Activated CD8-positive, alpha-beta T cell treated with anti-CD3 and anti-CD28 coated beads, Interleukin-2, amount 10 ng/mL, durations not matched to agents 7 days and 5 days (primary cell): ENCODE data around the gene MGST2. TPM values are rescaled to one million over a fixed set of nuclear protein-coding genes. Genes with fewer than 3 reads are reported as not detected.

ENCODE experiments used
- ATAC-seq: fragments of 150-1000 bp; cut with Tn5 transposase; one replicate; pipeline ENCODE4 v1.10.0; 2021; ENCODE audit warnings: moderate library complexity
- CTCF ChIA-PET: fragments of 350-600 bp; sonication (Branson Sonifier 250); formaldehyde crosslinking; loops from one replicate; lab custom pipeline; 2021; ENCODE audit warnings: antibody characterized with exemption; lab: Charles Lee
- POLR2A ChIA-PET: fragments of 350-600 bp; sonication (Branson Sonifier 250); formaldehyde crosslinking; loops from one replicate; lab custom pipeline; 2021; ENCODE audit warnings: antibody characterized with exemption; lab: Charles Lee
- DNase-seq: peaks from one replicate; pipeline ENCODE4 v3.0.0-alpha.2; 2020
- H3K27ac Mint-ChIP-seq: one replicate; pipeline ENCODE4 v1.8.0; 2021; ENCODE audit warnings: mild to moderate bottlenecking, mixed read lengths
- H3K27me3 Mint-ChIP-seq: one replicate; pipeline ENCODE4 v1.8.0; 2021; ENCODE audit warnings: low read depth, mixed read lengths
- H3K36me3 Mint-ChIP-seq: one replicate; pipeline ENCODE4 v1.8.0; 2021; ENCODE audit warnings: low read depth, mixed read lengths
- H3K4me1 Mint-ChIP-seq: one replicate; pipeline ENCODE4 v1.8.0; 2021; ENCODE audit warnings: low read depth, mixed read lengths
- H3K4me3 Mint-ChIP-seq: one replicate; pipeline ENCODE4 v1.8.0; 2021; ENCODE audit warnings: mild to moderate bottlenecking, mixed read lengths
- H3K9me3 Mint-ChIP-seq: one replicate; pipeline ENCODE4 v1.8.0; 2022; ENCODE audit warnings: mixed read lengths; ENCODE audit not compliant: insufficient read depth
- total RNA-seq, 2 experiments: library from RNA; stranded (reverse); gene quantifications; one replicate each; pipeline ENCODE4 v1.2.3, GENCODE V29; 2021

MGST2 gene
- total RNA-seq, 2 experiments from 2014 or later = 12.8 to 13.4 TPM

DNA sequence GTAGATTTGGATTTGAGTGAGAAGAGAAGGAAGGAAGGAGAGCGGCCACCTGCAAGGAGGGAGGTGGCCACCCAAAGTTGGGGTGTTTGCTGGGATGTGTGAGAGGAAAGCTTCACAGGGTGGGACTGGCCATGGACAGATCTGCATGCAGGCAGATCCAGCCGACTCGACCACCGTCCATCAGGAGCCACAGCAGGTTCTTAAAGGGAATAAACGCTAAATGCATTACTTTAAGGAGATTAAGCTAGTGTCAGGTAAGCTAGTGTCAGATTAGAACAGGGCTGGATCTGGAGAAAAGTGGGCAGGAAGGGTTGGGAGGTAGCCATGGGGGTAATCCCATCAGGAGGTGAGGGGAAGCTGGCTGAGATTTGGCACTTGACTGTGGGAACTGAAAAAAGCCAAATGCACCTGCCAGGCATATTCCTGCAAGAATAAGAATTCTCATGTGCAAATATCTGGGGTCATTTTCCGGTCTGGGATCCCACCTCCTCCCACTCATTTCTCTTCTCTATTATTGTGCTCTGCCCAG lies 79.6 kb downstream of the MGST2 start:
- CTCF ChIA-PET = no interaction called here
- H3K9me3 Mint-ChIP-seq = no peaks in the 10 kb centered on the region
- no peaks in the 10 kb centered on the region for H3K36me3 Mint-ChIP-seq
- ATAC-seq (no peak), DNase-seq (no peak)
- POLR2A ChIA-PET = no interaction called here
- no peaks in the 10 kb centered on the region for H3K27me3 Mint-ChIP-seq
- H3K27ac Mint-ChIP-seq = no peak overlapping the region
- no peak overlapping the region for H3K4me3 Mint-ChIP-seq
- peaks cover 16% of the 10 kb centered on the region for H3K4me1 Mint-ChIP-seq

DNA sequence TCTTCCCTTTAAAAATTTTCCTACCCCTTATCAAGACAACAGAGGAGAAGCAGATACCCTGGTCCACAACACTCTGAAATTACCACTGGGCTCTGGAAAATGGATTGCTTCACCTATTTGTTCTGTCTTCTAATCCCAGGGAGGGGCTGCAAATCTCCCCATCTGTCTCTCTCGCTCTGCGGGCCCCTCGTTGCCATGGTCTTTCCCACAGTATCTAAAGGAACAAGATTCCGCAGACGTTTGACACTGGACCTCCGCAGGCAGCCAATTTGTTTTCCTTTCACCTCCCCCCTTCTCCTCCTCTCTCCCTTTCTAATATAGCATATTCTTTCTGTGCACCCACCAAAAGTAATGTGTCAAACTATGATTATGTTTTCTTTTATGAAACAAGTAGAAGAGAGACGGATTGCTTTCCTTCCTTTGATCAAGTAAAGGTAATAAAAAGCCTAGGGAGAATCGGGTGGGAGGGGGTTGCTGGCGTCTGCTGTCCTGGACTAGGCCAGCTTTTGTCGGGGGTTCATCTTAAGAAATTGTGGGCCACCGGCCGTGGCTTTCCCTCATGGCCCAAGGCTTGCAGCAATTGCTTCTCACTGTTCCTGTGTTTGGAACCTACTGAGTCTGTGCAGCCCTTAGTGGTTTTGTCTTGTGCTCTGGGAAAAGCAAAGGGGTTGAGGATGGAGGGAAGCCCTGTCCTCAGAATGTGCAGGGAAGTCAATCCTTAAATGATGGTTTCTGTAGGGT lies 81.0 kb downstream of the MGST2 start:
- Mint-ChIP-seq H3K27me3 (no peaks in the 10 kb centered on the region), H3K9me3 (no peaks in the 10 kb centered on the region), H3K36me3 (no peaks in the 10 kb centered on the region), H3K4me3 (no peak overlapping the region), H3K4me1 (peaks cover 16% of the 10 kb centered on the region), H3K27ac (no peak overlapping the region)
- ChIA-PET CTCF (no interaction called here), POLR2A (no interaction called here)
- no peak for DNase-seq
- ATAC-seq = no peak

DNA sequence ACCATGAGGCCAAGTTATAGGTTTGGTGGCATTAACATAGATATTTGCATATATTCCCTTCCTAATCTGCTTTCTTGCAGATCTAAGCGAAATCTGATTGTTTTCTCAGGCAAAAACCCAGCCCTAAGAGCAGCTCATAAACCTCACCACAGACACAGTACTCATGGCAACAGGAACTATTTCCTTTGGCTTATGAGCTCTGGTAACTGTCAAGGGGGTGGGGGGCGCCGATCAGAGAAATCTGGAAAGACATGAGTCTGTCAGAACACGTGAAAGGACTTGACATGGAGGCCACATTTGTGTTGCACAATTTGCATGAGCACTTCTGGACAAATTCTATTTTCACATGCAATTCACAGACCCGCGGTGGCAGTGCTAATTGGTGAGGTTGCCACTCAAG lies 83.7 kb downstream of the MGST2 start:
- ATAC-seq (no peak), DNase-seq (no peak)
- POLR2A ChIA-PET = no interaction called here
- Mint-ChIP-seq H3K4me3 (no peak overlapping the region), H3K27ac (no peak overlapping the region), H3K4me1 (peaks cover 16% of the 10 kb centered on the region), H3K9me3 (no peaks in the 10 kb centered on the region), H3K27me3 (no peaks in the 10 kb centered on the region), H3K36me3 (no peaks in the 10 kb centered on the region)
- CTCF ChIA-PET = interaction anchor here (1.6 kb wide), 1 partner anchor 11 kb away, joined by 4 read pairs; no protein-coding TSS in a partner anchor

DNA sequence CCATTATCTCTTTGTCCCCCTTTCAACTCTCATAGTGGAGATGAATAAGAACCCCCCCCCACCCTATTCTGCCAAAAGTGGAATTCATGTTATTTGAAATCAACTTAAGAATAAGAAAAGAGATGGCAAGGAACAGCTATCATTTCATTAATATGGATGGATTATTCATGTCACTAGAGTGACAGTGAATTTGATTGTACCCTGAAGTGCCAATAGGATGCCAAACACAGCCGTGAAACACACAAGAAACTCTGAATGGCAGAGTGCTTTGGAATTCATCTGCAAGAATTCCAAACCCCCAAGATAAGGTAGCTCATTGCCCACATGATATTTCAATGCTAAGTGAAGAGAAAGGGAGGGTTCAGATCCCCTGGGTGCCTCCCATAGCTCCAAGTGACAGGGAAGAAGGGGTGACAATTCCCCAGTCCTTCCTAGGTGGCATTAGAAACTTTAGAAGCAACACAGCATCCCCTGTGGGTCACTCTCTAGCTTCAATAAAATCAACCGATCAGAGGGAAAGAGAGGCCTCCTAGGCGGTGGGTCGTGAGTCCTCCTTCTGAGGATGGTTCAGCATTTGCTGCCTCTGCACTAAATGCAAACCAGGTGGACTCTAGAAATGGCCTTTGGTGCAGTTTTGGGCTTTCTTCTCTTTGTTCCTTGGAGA lies 84.3 kb downstream of the MGST2 start:
- H3K27ac Mint-ChIP-seq = no peak overlapping the region
- ChIA-PET POLR2A (no interaction called here), CTCF (interaction anchor here (1.6 kb wide), 1 partner anchor 12 kb away, joined by 4 read pairs; no protein-coding TSS in a partner anchor)
- H3K4me1 Mint-ChIP-seq = peaks cover 16% of the 10 kb centered on the region
- H3K27me3 Mint-ChIP-seq = no peaks in the 10 kb centered on the region
- no peak for DNase-seq
- ATAC-seq = no peak
- no peaks in the 10 kb centered on the region for H3K9me3 Mint-ChIP-seq
- no peak overlapping the region for H3K4me3 Mint-ChIP-seq
- H3K36me3 Mint-ChIP-seq = no peaks in the 10 kb centered on the region

DNA sequence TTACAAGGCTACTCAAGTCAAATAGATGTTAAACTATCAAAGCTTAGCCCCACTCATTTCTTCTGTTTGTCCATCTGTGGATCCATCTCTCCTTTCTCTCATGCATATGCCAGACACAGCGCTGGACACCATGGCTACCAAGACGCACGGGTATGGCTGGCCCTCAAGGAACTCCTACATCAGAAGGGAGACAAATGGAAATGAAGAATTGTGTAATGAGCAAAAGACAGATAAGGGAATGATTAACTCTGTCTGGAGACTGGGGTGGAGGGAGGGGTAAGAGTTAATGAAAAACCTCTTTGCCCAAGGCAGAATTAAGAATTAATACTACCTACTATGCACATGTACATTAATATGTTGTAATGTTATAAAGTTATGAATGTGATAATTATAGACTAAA lies 88.1 kb downstream of the MGST2 start:
- POLR2A ChIA-PET = no interaction called here
- ATAC-seq (no peak), DNase-seq (no peak)
- Mint-ChIP-seq H3K27ac (no peak overlapping the region), H3K27me3 (no peaks in the 10 kb centered on the region), H3K36me3 (no peaks in the 10 kb centered on the region), H3K9me3 (no peaks in the 10 kb centered on the region), H3K4me1 (peaks cover 10% of the 10 kb centered on the region), H3K4me3 (no peak overlapping the region)
- CTCF ChIA-PET = no interaction called here

Other genes with a start within 250 kb of the MGST2 start
- 1 to 10 TPM; 6.7 TPM for gene RAB33B, start 211.7 kb upstream of the MGST2 start, total RNA-seq
- 1 to 10 TPM; 7.2 to 7.4 TPM for gene SETD7, start 109.6 kb upstream of the MGST2 start, total RNA-seq